H1 (cell line): ENCODE measurements around the gene BEAN1. TPM values are rescaled to one million over a fixed set of nuclear protein-coding genes. Genes with fewer than 3 reads are reported as not detected.

ENCODE experiments used
- BACH1 ChIP-seq: IDR thresholded peaks from 2 replicates; pipeline ENCODE4 v1.6.1; 2012; ENCODE audit warnings: low read length, improper control_type of control experiment
- KDM4A ChIP-seq: IDR thresholded peaks from one replicate; pipeline ENCODE4 v1.7.1; 2012; ENCODE audit warnings: low read depth, mild to moderate bottlenecking, moderate library complexity, low read length, inconsistent platforms; ENCODE audit not compliant: severe bottlenecking
- MAFK ChIP-seq: IDR thresholded peaks from 2 replicates; pipeline ENCODE4 v1.6.1; 2012; ENCODE audit warnings: low read depth, mild to moderate bottlenecking, improper control_type of control experiment, low read length
- SP4 ChIP-seq: IDR thresholded peaks from 2 replicates; pipeline ENCODE4 v1.6.1; 2012; ENCODE audit warnings: low read length, inconsistent platforms
- SUZ12 ChIP-seq: fragments of 200-600 bp; sonication (generic); IDR thresholded peaks from 2 replicates; pipeline ENCODE4 v1.6.1; 2012; ENCODE audit warnings: mild to moderate bottlenecking, inconsistent platforms, low read length, moderate library complexity, mixed read lengths
- polyA plus RNA-seq, 7 experiments: library from polyadenylated mRNA; depleted of rRNA in 3 of 7; stranded (reverse) in 5 of 7; unstranded in 2 of 7; fragments of >200 nt in 5 of 7; fragments of 200-250 nt in 2 of 7; gene quantifications; 1 replicate in 5 of 7; 2 replicates in 1 of 7; 4 replicates in 1 of 7; pipeline versions ENCODE4 v1.2.1 to v1.2.3, GENCODE V29; 2011 to 2013; ENCODE audit warnings: missing spikeins in 2 of 7, mixed read lengths in 2 of 7
- total RNA-seq: library from RNA; stranded (reverse); fragmentation: NEBNext Ultra II Directional; extraction: Animal tissue kit (Norgen Biotek cat#: 25700); gene quantifications from 2 replicates; pipeline ENCODE4 v1.2.1, GENCODE V29; 2021
- TF ChIP-seq, protein P1 (sequence below): IDR thresholded peaks from 2 replicates; pipeline ENCODE4 v1.6.1; 2012; ENCODE audit warnings: inconsistent platforms

BEAN1 gene
- total and polyA plus RNA-seq, 2 of the 8 experiments (the other 6 are each of a cell fraction or from before 2014, with no cell fraction given), result 0.08 TPM; not detected in 1

DNA sequence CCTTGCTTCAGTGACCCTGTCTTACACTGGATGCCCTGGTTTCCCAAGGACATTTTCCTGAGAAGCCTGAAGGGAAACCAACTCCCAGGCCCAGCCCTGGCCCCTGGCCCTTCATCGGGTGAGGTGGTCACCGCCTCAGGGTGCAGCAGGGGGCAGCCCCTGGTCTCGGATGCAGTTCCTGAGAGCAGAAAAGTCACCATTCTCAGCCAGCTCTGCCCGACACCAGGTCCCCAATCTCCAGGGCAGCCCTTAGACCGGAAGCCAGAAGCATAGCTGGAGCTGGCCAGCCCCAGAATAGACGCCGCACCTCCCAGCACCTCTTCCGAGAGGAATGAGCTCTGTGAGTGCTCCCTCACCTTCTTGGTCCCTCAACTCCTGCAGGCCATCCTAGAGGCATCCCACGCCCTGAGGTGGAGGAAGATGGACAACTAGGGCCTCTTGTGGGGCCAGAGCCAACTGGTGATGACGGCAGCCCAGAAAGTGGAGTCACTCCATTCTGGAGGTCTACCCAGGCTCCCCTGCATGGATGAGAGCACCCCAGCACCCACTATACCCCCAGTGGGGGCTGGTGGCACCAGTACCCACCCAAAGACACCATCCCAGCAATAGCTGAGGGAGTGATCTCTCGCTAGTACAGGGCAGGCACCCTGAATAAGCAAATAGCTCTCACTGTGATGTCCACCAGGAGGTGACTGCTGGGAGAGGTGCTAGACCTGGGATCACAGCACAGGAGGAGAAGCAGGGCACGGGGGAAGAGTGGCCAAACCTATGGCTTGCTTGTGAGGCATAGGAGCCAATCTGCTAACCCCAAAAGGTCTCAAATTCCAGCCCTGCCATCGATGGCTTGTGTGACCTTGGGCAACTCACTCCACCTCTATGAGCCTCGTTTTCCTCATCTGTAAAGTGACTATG, 66.7 kb downstream of the BEAN1 start (continued):
- TF ChIP-seq, protein P1, sequence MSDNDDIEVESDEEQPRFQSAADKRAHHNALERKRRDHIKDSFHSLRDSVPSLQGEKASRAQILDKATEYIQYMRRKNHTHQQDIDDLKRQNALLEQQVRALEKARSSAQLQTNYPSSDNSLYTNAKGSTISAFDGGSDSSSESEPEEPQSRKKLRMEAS, result no peak
- TF ChIP-seq KDM4A, result no peak
- no peak for TF ChIP-seq SP4
- no peak for TF ChIP-seq BACH1
- TF ChIP-seq MAFK, result no peak
- TF ChIP-seq SUZ12, result no peak
